PC-3 (cell line): Measurements from ENCODE around the gene ZEB2.

ENCODE experiments used
- CTCF ChIP-seq: fragments of 300-600 bp; sonication (generic); conservative IDR thresholded peaks from 2 replicates; pipeline ENCODE4 v1.5.1; 2017; ENCODE audit warnings: antibody characterized with exemption, low read depth, mild to moderate bottlenecking, low read length
- EZH2 ChIP-seq: fragments of 300-600 bp; sonication (generic); IDR thresholded peaks from one replicate; pipeline ENCODE4 v1.6.1; 2017; ENCODE audit warnings: antibody characterized with exemption, mild to moderate bottlenecking, low read length; ENCODE audit not compliant: unreplicated experiment

GRCh38 chr2:144370937-144371584 is 148.9 kb downstream of the ZEB2 start:
- TF ChIP-seq CTCF (no peak), EZH2 (no peak)
